CD4-positive, alpha-beta T cell treated with Interleukin-21 for 1 hour (primary cell): ENCODE results near the gene SCAND1.
"Not testable (repeated sequence)": the region's sequence is repeated elsewhere in the genome, so short reads cannot be mapped to it uniquely, and the experiment has no call there.

Source experiments
- DNase-seq: peaks from one replicate; pipeline ENCODE4 v3.0.0-alpha.2; 2020

The SCAND1 gene

GRCh38 chr20:35956616-35957015, 2.3 kb upstream of the SCAND1 start:
- no peak for DNase-seq

GRCh38 chr20:35954907-35955251, 577 bp upstream of the SCAND1 start:
- DNase-seq = peak; percentile 54

GRCh38 chr20:35953387-35954199, 709 bp downstream of the SCAND1 start:
- DNase-seq = peak; percentile 73

- DNase-seq = peak; percentile 19
Observed at GRCh38 chr20:35952480-35953386, 1.6 kb downstream of the SCAND1 start.

GRCh38 chr20:35952080-35952479, 2.2 kb downstream of the SCAND1 start:
- not testable (repeated sequence) for DNase-seq

- no peak for DNase-seq
Observed at GRCh38 chr20:35950093-35950492, 4.2 kb downstream of the SCAND1 start.

GRCh38 chr20:35947907-35948306, 6.4 kb downstream of the SCAND1 start:
- no peak for DNase-seq

- DNase-seq = peak; percentile 28
Observed at GRCh38 chr20:35947489-35947888, 6.8 kb downstream of the SCAND1 start.

- DNase-seq = no peak
Observed at GRCh38 chr20:35942243-35942642, 12.1 kb downstream of the SCAND1 start.

GRCh38 chr20:35941620-35942019, 12.7 kb downstream of the SCAND1 start:
- DNase-seq = no peak

- no peak for DNase-seq
Observed at GRCh38 chr20:35939264-35939663, 15.0 kb downstream of the SCAND1 start.

GRCh38 chr20:35934050-35934449, 20.3 kb downstream of the SCAND1 start:
- no peak for DNase-seq

GRCh38 chr20:35929301-35929700, 25.0 kb downstream of the SCAND1 start:
- DNase-seq = no peak

GRCh38 chr20:35920523-35920922, 33.8 kb downstream of the SCAND1 start:
- DNase-seq = no peak

GRCh38 chr20:35918021-35918420, 36.3 kb downstream of the SCAND1 start:
- DNase-seq = no peak

GRCh38 chr20:35917077-35917476, 37.2 kb downstream of the SCAND1 start:
- no peak for DNase-seq

GRCh38 chr20:35912881-35913280, 41.4 kb downstream of the SCAND1 start:
- no peak for DNase-seq

- no peak for DNase-seq
Observed at GRCh38 chr20:35910254-35910653, 44.0 kb downstream of the SCAND1 start.

- DNase-seq = no peak
Observed at GRCh38 chr20:35909796-35910195, 44.5 kb downstream of the SCAND1 start.

- DNase-seq = no peak
Observed at GRCh38 chr20:35909176-35909575, 45.1 kb downstream of the SCAND1 start.

- DNase-seq = no peak
Observed at GRCh38 chr20:35908007-35908406, 46.3 kb downstream of the SCAND1 start.

- no peak for DNase-seq
Observed at GRCh38 chr20:35907017-35907701, 47.1 kb downstream of the SCAND1 start.

GRCh38 chr20:35904982-35905663, 49.2 kb downstream of the SCAND1 start:
- DNase-seq = no peak
